ENCODE data around the gene SERINC2. TPM values are rescaled to one million over a fixed set of nuclear protein-coding genes. Genes with fewer than 3 reads are reported as not detected.

The SERINC2 gene
- total RNA-seq, 2 donors from 2014 or later: 0.70 to 3.8 TPM

DNA sequence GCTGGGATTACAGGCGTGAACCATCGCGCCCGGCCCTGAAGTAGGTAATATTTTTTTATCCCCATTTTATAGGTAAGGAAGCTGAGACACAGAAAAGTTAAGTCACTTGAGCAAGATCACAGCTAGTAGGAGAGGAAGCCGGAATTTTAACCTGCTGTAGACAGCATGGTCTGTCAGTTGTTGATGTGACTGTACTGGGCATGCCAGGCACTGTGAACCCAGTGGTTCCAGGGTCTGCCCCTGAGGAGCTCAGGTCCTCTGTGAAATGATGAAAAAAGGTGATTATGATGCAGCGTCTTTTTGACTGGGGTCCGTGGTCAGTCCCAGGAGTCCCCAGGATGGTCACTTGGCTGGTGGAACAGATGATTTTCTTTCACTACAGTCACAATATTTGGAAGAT lies 23.4 kb upstream of the SERINC2 start:
- no peaks in the 10 kb centered on the region for H3K36me3 ChIP-seq
- TF ChIP-seq, protein P1, sequence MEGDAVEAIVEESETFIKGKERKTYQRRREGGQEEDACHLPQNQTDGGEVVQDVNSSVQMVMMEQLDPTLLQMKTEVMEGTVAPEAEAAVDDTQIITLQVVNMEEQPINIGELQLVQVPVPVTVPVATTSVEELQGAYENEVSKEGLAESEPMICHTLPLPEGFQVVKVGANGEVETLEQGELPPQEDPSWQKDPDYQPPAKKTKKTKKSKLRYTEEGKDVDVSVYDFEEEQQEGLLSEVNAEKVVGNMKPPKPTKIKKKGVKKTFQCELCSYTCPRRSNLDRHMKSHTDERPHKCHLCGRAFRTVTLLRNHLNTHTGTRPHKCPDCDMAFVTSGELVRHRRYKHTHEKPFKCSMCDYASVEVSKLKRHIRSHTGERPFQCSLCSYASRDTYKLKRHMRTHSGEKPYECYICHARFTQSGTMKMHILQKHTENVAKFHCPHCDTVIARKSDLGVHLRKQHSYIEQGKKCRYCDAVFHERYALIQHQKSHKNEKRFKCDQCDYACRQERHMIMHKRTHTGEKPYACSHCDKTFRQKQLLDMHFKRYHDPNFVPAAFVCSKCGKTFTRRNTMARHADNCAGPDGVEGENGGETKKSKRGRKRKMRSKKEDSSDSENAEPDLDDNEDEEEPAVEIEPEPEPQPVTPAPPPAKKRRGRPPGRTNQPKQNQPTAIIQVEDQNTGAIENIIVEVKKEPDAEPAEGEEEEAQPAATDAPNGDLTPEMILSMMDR (IDR thresholded peaks at IDR 0.05): no peak

DNA sequence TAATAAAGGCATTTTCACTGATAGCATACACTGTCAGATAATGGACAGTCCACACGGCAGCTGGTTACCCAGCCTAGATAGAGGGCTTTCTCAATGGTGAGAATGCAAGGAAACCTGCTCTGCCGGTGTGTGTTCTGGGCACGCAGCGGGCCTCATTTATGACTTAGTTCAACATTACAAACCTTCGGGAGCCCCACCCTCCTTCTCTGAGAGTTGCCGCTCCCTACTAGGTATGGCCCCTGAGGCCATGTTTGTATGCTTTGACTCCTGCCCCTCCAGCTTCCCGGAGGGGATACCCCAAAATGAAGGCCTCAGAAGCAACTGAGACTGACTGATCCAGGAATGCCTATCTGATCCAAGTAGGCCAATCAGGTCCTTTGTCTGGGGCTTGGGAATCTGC lies 22.9 kb upstream of the SERINC2 start:
- no peak for DNase-seq (ENCODE audit: low spot score)
- TF ChIP-seq, protein P1 (IDR thresholded peaks at IDR 0.05): no peak
- Histone ChIP-seq H3K27me3 (no peaks in the 10 kb centered on the region), H3K4me1 (peaks cover 0 to 11% of the 10 kb centered on the region in 2 donors), H3K4me3 (no peak overlapping the region), H3K9me3 (no peaks in the 10 kb centered on the region), H3K27ac (no peak overlapping the region), H3K36me3 (no peaks in the 10 kb centered on the region)

More for the DNA sequence above, 23.4 kb upstream of the SERINC2 start:
- H3K9me3 ChIP-seq: no peaks in the 10 kb centered on the region
- H3K27me3 ChIP-seq: no peaks in the 10 kb centered on the region
- H3K4me3 ChIP-seq: no peak overlapping the region
- H3K27ac ChIP-seq: no peak overlapping the region
- H3K4me1 ChIP-seq: peaks cover 0 to 6% of the 10 kb centered on the region in 2 donors
- no peak for DNase-seq (ENCODE audit: low spot score)

DNA sequence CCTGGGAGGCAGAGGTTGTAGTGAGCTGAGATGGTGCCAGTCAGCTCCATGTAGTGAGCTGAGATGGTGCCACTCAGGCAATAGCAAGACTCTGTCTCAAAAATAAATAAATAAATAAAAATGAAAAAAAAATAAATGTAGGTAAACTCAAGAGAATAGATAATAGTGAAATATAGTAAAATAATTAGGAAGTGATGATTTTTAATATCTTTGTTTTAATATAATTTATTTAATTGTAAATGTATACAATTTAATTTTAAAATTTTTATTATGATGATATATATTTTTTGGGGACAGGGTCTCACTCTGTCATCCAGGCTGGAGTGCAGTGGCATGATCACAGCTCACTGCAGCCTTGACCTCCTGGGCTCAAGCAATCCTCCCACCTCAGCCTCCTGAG lies 19.6 kb upstream of the SERINC2 start:
- Histone ChIP-seq H3K9me3 (no peaks in the 10 kb centered on the region), H3K27me3 (no peaks in the 10 kb centered on the region), H3K36me3 (no peaks in the 10 kb centered on the region), H3K4me1 (peaks cover 0 to 11% of the 10 kb centered on the region in 2 donors), H3K4me3 (no peak overlapping the region), H3K27ac (no peak overlapping the region)
- no peak for DNase-seq (ENCODE audit: low spot score)
- TF ChIP-seq, protein P1 (IDR thresholded peaks at IDR 0.05): no peak

DNA sequence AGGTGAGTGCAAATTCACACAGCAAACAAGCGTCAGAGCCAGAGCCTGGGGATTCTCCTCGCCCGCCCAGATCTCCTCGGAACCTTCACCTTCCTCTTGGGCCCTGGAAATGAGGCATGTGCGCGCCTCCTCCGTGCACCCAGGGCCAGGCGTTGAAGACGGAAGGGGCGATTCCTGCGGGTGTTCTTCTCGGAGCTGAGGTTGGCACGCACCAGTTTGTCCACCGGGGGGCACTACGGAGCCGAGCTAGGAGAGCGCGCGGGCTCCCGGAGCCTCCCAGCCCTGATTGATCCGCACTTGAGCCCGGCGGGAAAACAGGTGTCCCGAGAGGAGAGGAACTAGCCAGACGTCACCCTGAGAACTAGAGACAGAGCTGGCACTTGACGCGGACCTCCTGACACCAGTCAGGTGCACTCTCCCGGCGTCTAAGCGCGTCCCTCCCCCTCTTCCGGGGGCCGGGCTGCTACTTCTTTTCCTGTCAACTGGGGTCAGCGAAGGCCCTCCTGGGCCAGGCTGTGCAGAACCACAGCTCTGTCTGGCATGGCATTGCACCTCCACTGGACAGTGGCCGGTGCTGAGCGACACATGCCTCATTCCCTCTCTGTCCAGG lies 18.3 kb upstream of the SERINC2 start:
- peak; percentile 72 for DNase-seq (ENCODE audit: low spot score)
- H3K4me1 ChIP-seq: peaks cover 0 to 11% of the 10 kb centered on the region in 2 donors
- H3K4me3 ChIP-seq: peak overlapping the region in 1 of 2 donors; percentile 43
- H3K9me3 ChIP-seq: no peaks in the 10 kb centered on the region
- no peaks in the 10 kb centered on the region for H3K27me3 ChIP-seq
- no peaks in the 10 kb centered on the region for H3K36me3 ChIP-seq
- peak overlapping the region; percentile 51 to 60 for H3K27ac ChIP-seq
- TF ChIP-seq, protein P1 (IDR thresholded peaks at IDR 0.05): peak; percentile 74 to 94

DNA sequence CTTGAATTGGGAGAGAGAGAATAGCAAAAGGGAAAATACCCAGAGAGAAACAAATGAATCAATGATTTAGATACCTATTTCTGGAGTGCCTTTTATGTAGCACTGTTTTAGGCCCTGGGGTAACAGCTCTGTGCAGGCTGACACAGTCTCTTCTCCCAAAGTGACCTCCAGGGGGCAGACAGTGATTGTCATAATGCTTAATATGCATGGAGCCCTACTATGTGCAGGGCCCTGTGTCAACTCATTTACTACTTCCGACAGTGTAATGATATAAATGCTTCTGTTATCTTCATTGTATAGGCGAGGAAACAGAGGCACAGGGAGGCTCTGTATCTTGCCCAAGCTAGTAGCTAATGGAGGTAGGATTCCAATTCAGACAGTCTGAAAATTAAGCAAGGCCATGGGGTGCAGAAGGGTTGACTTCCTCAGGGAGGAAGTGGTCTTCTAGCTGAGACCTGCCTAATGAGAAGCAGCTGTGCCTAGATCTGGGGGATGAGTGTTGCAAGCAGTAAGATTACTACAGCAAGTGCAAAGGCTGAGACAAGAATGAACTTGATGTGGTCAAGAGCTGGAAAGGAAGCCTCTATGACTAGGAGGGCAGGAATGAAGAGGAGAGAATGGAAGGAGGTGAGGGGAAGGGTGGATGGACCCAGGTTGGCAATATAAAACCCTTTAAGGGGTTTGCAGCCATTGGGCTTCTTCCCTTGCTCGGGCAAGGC lies 16.2 kb upstream of the SERINC2 start:
- Histone ChIP-seq H3K4me3 (no peak overlapping the region), H3K27me3 (no peaks in the 10 kb centered on the region), H3K27ac (no peak overlapping the region), H3K36me3 (no peaks in the 10 kb centered on the region), H3K9me3 (no peaks in the 10 kb centered on the region), H3K4me1 (peaks cover 0 to 11% of the 10 kb centered on the region in 2 donors)
- DNase-seq (ENCODE audit: low spot score): no peak
- TF ChIP-seq, protein P1 (IDR thresholded peaks at IDR 0.05): no peak

Measured in right atrium auricular region (tissue), 2 donors.